T-helper 9 cell (primary cell): ENCODE measurements around the gene TSC22D1.

Experiments
- DNase-seq: peaks from one replicate; pipeline ENCODE4 v3.0.0-alpha.2; 2020

TSC22D1 gene

DNA sequence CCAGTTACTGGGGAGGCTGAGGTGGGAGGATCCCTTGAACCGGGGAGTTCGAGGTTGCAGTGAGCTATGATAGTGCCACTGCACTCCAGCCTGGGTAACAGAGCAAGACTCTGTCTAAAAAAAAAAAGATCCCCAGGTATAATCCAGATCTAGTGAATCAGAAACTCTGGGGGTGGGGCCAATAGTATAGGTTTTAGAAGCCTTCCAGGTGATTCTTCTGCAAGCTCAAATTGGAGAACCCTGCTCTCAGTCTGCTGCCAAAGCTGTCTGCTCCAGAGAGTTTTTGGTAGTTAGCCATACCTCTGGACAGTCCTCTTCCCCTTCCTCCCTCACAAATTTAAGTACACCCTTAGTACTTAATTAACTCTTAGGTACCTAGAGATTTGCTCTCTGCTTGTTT, 174.6 kb downstream of the TSC22D1 start:
- no peak for DNase-seq

DNA sequence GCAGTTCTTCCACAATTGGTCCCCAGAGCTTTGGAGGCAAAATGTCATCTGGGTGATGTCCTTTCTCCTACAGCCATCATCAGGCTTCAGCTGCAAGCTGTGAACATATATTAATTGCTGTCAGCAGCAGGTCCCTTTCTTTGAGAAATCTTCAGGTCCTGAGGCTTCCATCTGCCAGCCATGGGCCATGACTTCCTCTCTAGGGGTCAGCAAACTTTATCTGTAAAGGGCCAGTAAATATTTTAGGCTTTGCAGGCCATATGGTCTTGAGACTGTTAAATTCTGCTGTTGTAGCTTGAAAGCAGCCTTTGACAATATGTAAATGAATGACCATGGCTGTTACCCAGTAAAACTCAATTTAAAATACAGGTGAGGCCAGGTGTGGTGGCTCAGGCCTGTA, 175.4 kb downstream of the TSC22D1 start:
- no peak for DNase-seq

DNA sequence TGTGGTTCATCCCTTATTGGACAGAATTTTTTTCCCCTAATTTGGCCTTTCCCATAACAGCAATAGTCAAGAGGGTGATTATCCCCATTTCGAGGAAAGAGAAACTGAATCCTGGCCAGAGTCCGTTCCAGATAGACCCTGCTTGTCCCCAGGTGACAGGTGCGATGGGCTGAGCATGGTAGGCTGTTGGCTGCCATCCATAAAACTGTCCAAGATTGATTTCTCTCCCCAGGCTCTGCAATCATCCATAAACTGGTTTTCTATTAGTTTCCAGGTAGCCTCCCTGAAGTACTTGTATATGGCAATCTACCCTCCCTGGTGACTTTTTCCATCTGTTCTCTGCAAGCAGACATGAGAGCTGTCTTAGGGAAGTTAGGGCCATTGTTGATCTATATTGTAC, 177.1 kb downstream of the TSC22D1 start:
- DNase-seq = no peak

DNA sequence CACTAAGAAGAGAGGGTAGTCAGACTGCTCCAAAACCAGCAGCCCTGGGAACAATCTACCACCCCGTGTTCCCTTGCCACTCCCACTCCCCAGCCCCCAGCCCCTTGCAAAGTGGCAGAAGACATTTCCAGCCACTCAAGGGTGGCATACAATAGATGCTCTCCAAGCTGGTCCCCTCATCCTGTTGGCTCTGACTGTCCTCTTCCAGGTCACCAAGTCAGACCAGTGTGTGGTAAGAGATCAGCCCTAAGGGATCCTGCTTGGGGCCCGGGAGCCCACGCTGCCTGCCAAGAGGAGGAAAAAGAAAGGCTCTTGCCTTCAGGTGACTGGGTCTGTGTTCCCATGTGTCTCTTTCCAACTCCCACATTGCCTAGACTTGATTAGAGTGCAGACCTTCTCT, 177.5 kb downstream of the TSC22D1 start:
- no peak for DNase-seq

DNA sequence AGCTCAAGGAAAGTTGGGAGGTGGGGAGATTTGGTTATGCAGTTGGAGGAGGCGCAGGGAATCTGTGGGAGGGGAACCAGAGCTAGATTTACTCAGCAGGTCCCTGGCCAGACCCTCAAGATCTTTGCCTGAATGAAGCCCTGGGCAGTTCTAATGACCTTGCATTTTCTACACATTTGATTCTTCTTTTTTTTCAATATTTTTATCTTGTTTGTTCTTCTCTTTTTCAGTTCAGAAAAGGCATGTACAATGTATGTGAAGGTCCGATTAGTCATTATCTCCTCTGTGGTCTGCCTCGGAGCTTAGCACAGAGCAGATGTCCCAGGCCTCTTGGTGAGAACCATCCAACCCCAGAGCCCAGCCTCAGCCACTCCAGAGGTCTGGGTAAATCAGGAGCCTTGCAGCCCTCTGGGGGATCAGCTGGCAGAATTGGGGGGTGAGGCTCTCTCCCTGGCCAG, 178.3 kb downstream of the TSC22D1 start:
- no peak for DNase-seq

DNA sequence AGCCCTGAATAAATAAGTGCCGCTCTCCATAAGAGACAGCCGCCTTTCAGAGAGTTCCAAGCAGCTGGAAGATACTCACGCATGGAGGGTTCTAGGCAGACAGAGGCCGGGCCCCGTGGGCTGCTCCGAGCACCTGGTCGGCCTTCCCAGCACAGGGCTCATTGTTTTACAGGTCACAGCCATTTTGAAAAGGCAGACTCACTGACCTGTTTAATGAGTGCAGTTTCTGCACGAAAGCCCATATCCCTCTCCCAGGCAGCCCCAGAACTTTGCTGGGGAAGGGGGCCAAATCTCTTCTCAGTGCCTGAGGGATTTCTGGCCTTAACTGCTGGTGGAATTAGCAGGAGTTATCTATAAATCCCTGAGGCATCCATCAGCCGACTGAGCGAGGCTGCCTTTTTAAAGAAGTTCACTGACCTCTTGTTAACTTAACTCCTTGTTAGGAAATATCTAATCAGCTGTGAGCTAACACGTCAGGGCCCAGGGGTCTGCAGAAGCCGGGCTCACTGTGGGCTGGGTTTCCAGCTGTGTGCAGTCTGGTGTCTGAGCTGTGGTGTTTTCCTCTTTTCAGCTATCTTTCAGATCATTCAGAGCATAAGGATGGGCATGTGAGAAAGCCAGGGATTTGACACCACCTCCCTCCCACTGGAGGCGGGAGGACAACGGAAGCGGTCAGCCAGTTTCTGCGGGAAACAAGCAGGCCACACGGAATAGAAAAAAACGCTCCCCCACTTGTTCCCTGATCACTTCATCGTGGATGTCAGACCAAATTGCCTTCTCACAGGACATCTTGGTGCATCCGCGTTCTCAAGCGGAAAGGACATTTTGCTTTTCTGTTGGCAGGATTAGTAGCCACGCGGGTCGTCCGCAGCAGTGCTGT, 179.2 kb downstream of the TSC22D1 start:
- DNase-seq = no peak

DNA sequence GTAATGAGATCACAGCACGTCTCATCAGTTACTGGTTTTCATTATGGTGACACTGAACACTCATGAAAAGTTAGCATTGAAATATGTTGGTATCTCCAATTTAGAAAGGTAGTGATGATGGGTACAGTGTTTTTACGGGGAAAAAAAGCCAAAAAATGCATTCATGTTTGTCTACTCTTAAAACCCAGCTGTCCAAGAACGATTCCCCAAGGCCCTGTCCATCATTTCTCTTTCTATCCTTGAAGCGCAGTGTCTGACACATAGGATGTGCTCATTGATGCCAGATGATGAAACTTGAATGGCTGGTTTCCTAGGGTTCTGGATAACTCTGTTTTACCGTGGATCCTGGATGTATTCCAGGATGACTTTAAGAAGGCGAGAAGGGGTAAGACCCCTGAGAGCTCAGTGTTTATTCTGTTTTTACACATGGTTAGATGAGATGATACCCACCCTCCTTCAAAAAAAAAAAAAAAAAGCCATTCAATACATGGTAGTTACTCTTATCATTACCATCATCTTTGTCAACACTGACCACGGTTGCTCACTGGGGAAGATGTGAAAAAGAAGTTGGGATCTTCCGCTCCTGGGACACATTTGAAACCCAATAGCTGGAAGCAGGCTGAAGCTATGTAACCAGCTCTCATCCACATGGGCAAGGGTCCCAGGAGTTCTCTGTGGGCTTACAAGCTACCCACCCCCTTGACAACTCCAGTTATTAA, 180.0 kb downstream of the TSC22D1 start:
- no peak for DNase-seq

DNA sequence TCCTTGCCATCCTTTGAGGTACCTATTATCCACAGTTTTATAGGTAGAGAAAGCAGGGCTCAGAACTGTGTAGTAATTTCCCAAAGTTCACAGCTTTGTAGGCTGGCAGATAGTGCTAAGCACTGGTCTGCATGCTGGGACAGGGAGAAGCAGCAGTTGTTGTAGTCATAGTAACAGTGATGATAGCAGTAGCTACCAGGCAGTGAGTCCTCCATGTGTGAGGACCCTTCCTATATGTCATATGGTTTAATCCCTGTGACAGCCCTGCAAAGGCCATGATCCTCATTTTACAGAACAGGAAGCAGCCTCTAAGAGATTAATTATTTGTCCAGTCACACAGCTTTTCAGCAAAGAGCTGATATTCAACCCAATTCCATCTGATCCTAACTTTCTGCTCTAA, 181.5 kb downstream of the TSC22D1 start:
- DNase-seq = no peak

DNA sequence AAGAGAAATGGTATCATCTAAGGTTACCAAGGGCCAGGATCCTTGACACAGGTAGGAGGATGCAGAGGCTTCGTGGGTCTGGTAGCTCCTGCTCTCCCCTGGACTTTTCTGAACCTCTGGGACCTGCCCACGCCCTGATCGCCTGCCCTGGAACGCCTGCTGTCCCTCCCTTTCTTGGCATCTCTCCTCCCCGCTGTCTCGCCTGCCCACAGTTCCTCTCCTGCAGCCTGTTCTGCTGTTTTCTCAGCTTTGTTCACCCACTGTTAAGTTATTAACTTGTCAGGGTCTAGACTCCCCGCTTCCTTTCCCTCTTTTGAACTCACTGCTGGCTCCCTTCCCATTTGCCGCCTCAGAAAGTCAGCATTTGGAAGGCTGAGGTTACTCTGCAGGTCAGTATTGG, 182.7 kb downstream of the TSC22D1 start:
- no peak for DNase-seq

DNA sequence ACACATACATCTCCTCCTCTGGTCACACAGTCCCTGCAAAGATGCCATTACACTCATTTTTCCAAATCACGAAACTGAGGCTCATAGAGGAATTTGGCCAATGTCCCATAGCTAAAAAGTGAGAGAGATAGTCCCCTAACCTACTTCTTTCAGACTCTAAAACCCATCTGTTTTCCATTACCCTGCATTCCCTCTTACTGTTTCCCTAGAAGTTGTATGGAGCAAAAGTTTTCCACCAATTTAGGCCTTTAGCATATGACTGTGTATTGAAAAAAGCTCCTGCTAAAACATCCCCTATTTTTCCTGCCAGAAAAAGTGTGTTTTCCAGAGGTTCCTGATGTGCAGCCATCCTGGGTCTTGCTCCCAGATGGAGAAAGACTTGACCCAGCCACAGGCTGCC, 186.3 kb downstream of the TSC22D1 start:
- DNase-seq = no peak

DNA sequence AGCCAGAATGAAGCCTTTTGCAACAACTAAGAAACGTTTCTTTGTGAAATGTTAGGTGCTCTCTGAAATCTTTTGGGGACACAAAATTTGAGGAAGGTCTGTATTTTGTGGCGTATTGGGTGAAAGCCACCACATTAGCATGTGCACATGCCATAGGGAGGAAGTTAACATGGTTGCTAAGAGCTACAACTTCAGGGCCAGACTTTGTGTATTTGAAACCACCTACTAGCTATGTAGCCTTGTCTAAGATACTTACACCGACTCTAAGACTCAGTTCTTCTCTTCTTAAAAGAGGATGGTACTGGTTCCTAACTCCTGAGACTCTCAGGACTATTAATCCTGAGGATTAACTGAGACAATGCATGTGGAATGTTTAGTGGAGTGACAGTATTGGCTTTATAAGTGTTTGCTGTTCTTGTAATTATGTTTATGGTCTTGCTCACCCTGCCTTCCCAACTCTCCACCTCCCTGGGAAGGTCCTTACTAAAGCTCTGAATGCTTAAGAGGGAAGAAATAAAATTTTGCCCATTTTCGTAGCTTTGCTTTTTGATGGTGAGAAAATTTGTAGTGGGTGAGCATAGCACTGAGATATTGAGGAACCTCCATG, 187.0 kb downstream of the TSC22D1 start:
- no peak for DNase-seq

DNA sequence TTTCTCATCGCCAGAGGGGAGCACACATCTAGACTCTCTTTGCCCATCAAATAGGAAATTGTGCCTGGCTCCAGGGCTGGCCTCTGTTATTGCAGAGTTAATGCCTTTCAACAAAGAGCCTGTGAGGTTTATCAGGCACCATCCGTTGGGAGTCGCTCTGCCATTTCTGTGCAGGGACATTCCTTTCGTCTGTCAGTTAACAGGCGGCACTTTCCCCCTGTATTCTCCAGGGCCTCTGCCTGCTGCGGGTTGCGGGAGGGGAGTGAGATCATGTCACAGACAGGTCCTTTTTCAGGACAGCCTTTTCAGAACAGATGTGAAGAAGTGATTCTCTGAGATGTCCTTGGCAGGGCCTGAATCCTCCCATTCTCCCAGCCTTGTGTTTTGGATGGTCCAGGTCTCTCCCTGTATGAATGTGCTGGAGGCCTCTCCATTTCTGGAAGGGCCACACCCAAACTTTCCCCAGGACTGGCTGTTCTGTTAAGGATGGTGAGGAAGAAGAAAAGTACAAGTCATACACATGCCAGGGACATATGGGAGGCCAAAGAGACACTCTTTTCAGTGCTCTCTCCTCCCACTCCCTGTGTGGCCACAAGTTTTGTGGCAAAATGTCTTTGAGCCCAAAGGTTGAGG, 187.6 kb downstream of the TSC22D1 start:
- no peak for DNase-seq

DNA sequence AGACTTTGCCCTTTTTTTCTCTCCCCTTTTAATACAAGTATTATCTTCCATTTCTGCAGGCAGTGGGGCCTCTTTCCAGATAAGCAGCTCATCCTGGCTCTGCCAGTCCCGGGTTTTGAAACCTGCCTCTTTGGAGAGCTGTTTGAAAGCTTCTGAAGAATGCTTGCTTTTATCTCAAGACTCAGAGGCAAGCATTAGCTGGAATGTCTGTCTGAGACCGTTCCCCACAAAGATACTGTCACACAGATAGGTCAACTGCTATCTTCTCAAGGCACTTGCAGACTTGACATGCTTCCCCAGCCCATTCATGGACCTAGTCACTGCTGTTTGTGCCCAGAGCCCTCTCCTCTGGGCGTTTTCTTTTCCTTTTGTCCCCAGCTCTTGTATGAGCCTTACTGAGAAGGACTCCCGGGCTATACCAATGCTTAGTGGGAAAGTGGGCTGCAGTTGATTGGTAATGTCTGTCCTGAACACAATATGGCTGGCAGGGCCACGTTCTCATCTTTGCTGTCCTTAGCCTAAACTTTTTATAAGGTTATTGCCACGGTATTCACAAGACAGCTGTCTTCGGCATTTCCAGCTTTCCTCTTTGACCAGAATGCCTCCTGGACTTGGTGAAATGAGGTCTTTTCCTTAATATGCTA, 189.1 kb downstream of the TSC22D1 start:
- no peak for DNase-seq

DNA sequence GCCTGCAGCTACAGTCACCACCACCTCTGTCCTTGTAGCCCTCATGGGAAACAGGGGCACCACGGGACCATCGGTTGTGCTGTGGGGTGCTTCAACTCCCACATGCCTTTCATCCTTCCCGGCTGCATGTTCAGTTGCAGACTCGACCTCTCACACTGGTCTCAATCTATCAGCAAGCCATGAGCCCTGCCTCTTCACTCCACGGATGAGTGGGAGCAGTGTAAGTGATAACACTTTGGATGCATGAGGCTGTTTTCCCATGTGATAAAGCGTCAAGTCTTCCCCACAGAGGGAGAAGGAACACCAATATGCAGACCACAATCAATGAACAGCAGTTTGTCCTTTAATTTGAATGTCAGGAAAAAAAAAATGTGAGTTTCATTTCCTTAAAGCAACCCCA, 190.3 kb downstream of the TSC22D1 start:
- DNase-seq = no peak

DNA sequence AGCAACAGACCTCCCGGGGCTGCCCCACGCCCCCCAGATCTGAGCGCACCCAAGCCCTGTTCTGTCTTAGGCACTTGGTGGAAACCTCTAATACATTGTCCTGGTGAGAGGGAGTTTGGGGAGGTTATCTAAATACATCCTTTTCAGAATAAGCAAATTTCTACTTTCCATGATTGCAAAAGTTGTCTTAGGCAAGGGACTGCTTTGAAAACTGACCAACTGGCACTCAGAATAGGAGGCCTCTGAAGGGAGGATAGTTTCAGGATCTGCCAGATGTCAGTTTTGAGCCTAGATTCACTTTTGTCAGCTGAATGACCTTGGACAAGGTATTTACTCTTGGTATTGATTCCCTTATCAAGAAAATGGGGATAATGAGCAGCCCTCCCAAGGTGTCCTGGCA, 190.7 kb downstream of the TSC22D1 start:
- no peak for DNase-seq

DNA sequence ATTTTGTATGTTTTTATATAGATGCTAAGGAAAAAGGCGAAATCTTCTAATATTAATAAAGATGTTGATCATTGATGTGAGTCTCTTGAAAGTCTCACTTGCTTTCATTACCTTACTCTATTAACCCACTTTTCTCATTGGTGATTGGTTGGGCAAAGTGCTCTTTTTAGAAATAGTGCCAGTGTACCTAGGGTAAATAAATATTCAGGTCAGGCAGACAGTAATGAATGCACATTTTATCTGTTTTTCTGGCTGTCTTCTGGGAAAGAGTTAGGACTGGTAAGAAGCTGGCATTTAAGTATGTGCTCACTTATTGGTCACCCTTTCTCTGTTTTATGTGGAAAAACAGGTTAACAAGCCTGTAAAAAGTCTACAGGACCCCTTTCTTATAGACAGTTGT, 191.4 kb downstream of the TSC22D1 start:
- DNase-seq = no peak

DNA sequence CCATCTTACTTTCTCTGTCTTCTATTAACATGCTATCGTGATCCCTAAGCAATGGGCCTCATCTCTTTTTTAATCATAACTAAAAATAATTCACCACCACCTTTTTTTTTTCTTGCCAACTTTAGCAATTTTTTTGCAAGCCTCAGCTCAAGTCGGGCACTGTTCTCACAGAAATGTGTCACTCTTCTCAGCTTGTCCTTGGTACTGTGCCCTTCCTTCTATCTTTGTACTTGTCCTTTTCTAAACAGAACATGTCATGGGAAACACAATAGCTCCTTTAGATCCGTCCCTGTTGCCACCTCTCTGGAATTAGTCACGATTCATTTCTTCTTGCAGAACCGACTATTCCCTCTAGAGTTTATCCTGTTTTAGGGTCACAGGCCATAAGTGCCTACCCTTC, 192.2 kb downstream of the TSC22D1 start:
- DNase-seq = no peak

DNA sequence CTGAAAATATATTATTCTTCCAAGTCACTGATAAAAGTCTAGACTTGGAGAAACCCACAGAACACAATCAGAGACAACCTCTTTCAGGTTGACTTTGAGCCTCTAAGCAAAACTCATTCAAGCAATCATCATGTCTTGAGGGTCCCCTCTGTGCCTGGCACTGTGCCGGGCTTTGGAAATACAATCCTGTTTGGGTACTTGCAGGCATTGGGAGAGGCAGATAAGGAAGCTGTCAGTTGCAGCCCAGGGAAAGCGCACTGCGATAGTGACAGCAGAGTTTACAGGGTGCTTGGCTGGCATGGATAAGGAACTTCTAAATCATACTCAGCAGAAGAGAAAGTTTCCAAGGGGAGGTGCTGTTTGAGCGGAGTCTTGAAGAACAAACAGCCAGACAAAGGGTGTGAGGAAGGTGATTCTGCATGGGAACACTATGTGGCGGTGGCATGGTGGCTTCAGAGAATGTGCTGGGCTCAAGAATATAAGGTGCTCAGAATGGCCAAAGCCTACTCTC, 193.4 kb downstream of the TSC22D1 start:
- no peak for DNase-seq
